BJ (cell line): Measurements from ENCODE around the gene SH3D19. TPM values are rescaled to one million over a fixed set of nuclear protein-coding genes. Genes with fewer than 3 reads are reported as not detected.

Experiments
- CTCF ChIA-PET: fragments of 350-600 bp; formaldehyde crosslinking; extraction: SDS; loops from one replicate; lab custom pipeline; 2021; ENCODE audit warnings: antibody characterized with exemption, inconsistent platforms; lab: Yijun Ruan, JAX
- POLR2A ChIA-PET: fragments of 300-600 bp; sonication (Branson Sonifier 250); formaldehyde crosslinking; extraction: SDS; loops from one replicate; lab custom pipeline; 2021; ENCODE audit warnings: antibody characterized with exemption; lab: Charles Lee
- DNase-seq: peaks from one replicate; pipeline ENCODE4 v3.0.0-alpha.2; 2011; ENCODE audit warnings: low read depth
- H3K27me3 ChIP-seq: 2 replicates; pipeline ENCODE4 v1.6.0; 2011; ENCODE audit warnings: low read length; ENCODE audit not compliant: control insufficient read depth, insufficient read depth
- H3K36me3 ChIP-seq: 2 replicates; pipeline ENCODE4 v1.5.1; 2011; ENCODE audit warnings: low read length; ENCODE audit not compliant: control insufficient read depth, insufficient read depth
- H3K4me3 ChIP-seq: 2 replicates; pipeline ENCODE4 v1.5.1; 2011; ENCODE audit warnings: low read depth, mild to moderate bottlenecking, control low read depth, low read length
- polyA plus RNA-seq: library from polyadenylated mRNA; depleted of rRNA; stranded (reverse); fragments of >200 nt; gene quantifications from 2 replicates; pipeline ENCODE4 v1.2.3, GENCODE V29; 2011
- TF ChIP-seq, protein P1 (sequence below): IDR thresholded peaks from 2 replicates; pipeline ENCODE4 v1.5.1; 2011; ENCODE audit warnings: low read depth, mild to moderate bottlenecking, control low read depth, inconsistent platforms, low read length, moderate library complexity; ENCODE audit not compliant: insufficient read depth

Gene SH3D19
- polyA plus RNA-seq, 1 experiment = 16.2 TPM

DNA sequence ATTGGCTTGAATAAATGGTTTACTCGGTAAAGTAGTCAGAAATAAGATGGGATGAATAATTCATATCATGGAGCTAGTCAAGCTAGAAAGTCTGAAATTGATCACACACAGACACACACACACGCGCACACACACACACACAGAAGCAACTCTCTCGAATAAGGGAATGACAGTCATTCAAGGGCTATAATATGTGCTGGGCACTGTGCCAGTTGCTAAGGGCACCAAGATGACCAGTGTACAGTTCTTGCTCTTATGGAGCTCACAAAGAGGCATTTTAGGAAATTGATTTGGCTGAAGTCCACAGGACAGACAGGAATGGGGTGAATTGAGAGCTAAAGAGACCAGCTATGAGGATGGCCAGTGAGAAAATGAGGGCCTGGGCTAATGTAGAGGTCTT, 34.2 kb upstream of the SH3D19 start:
- TF ChIP-seq, protein P1, sequence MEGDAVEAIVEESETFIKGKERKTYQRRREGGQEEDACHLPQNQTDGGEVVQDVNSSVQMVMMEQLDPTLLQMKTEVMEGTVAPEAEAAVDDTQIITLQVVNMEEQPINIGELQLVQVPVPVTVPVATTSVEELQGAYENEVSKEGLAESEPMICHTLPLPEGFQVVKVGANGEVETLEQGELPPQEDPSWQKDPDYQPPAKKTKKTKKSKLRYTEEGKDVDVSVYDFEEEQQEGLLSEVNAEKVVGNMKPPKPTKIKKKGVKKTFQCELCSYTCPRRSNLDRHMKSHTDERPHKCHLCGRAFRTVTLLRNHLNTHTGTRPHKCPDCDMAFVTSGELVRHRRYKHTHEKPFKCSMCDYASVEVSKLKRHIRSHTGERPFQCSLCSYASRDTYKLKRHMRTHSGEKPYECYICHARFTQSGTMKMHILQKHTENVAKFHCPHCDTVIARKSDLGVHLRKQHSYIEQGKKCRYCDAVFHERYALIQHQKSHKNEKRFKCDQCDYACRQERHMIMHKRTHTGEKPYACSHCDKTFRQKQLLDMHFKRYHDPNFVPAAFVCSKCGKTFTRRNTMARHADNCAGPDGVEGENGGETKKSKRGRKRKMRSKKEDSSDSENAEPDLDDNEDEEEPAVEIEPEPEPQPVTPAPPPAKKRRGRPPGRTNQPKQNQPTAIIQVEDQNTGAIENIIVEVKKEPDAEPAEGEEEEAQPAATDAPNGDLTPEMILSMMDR = no peak
- H3K4me3 ChIP-seq = no peak overlapping the region
- POLR2A ChIA-PET = no interaction called here
- 0 out of 2 replicates have a peak, but pooled peaks cover 1% of the 10 kb centered on the region for H3K27me3 ChIP-seq
- DNase-seq = no peak
- CTCF ChIA-PET = interaction anchor here (1.2 to 1.7 kb wide), 3 partner anchors 83 to 246 kb away, joined by 5 to 10 read pairs (median 8); partner anchors contain the start of gene PRSS48
- H3K36me3 ChIP-seq = no peaks in the 10 kb centered on the region

DNA sequence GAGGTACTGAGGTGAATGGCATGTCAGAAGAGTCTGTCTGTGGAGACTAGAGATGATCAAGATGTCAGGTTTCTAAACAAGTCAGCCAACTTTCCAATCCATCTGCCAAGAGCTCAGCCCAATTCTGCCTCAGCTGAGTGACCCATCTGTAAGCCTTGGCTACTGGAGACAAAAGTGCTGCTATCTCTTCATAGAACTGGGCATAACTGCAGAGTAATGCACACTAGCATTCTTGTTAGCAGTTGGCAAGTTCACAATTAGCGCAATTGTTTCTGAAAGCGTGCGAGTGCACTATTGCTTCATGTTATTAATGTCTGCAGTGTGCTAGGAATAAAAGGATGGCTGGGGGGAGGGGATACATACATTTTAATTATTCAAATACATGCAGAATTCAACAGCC, 32.9 kb upstream of the SH3D19 start:
- H3K36me3 ChIP-seq = no peaks in the 10 kb centered on the region
- no peak for DNase-seq
- TF ChIP-seq, protein P1 = no peak
- CTCF ChIA-PET = interaction anchor here (0.7 kb wide), 1 partner anchor 82 kb away, joined by 3 read pairs; the partner anchor contains the start of gene PRSS48
- H3K4me3 ChIP-seq = no peak overlapping the region
- POLR2A ChIA-PET = no interaction called here
- H3K27me3 ChIP-seq = 0 out of 2 replicates have a peak, but pooled peaks cover 1% of the 10 kb centered on the region

DNA sequence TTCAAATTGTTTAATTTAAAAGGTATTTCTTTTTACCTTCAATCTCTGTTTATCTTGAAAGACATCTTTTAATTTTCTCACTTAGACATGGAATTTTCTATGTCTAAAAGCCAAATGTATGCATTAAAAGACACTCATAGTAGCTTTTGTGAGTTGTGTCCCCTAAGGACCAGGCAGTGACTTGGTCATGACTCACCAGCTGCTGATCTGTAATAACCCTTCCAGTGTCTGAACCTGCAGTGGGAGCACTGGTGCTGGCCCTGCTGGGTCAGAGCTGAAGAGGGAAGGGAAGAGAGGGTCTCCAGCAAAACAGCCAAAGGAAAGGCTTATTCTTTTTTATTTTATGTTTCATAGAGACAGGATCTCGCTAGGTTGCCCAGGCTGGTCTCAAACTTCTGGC, 31.1 kb upstream of the SH3D19 start:
- ChIA-PET POLR2A (no interaction called here), CTCF (interaction anchor here (1.2 kb wide), 1 partner anchor 80 kb away, joined by 4 read pairs; the partner anchor contains the start of gene PRSS48)
- Histone ChIP-seq H3K36me3 (no peaks in the 10 kb centered on the region), H3K4me3 (no peak overlapping the region), H3K27me3 (0 out of 2 replicates have a peak, but pooled peaks cover 1% of the 10 kb centered on the region)
- DNase-seq = no peak
- TF ChIP-seq, protein P1 = no peak

DNA sequence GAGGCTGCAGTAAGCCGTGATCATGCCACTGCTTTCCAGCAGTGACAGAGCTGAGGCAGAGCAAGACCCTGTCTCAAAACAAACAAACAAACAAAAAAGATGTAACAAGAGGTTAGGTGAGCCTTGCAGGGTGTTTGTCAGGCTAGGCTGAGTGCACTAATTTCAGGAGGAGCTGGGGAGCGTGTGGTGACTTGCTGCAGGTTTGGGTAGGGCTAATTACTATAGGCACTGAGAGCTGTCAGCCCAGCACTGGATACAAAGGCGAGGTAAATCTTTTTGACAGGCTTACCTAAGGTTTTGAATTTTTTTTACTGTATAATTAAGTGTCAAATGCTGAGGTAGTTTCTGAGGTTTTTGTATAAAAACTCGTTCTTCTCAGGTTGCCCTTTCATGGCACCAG, 29.8 kb upstream of the SH3D19 start:
- TF ChIP-seq, protein P1 = no peak
- DNase-seq = no peak
- no peaks in the 10 kb centered on the region for H3K36me3 ChIP-seq
- H3K27me3 ChIP-seq = 0 out of 2 replicates have a peak, but pooled peaks cover 1% of the 10 kb centered on the region
- CTCF ChIA-PET = interaction anchor here (0.8 to 1.4 kb wide), 2 partner anchors 238 to 250 kb away, joined by 3 to 4 read pairs; no protein-coding TSS in a partner anchor
- no peak overlapping the region for H3K4me3 ChIP-seq
- POLR2A ChIA-PET = no interaction called here

DNA sequence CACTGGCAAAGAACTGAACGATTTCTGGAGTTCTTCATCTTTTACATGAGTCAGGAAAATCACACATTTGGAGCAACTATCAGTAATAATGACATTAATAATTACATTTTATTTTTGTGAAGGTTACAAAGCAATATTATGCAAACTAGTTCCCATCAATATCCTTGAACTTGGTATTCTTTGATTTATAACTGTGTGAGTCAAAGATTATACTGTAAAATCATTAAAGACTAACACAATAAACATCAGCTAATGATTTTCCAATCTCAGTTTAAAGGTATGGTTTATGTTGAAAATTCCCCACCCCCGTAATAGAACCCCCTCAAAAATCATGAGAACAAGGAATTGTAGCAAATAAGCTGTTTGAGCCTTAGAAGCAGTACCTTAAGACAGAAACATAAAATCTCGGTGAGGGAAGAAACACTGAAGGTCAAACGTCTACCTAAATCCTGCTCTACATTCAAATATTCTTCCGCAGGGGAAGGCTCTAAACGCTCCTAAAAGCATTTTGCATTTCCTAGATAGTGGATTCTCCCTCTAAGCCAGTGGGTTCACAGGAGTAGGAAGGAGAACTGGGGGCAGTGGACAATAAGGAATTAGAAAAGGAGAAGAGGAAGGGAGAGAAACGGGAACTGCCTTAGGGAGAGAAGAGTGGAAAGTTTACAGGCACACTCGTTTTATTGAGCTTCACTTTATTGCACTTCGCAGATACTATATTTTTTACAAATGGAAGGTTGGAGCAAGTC, 22.3 kb upstream of the SH3D19 start:
- TF ChIP-seq, protein P1 = no peak
- Histone ChIP-seq H3K27me3 (no peaks in the 10 kb centered on the region; the same call in 1 of the 2 replicates), H3K36me3 (no peaks in the 10 kb centered on the region), H3K4me3 (no peak overlapping the region)
- CTCF ChIA-PET = interaction anchor here (1.2 kb wide), 1 partner anchor 19 kb away, joined by 3 read pairs; no protein-coding TSS in a partner anchor
- POLR2A ChIA-PET = no interaction called here
- no peak for DNase-seq
